PFSK-1 (cell line): ENCODE results near the gene SEPTIN6.

Experiments
- FOXP2 ChIP-seq: optimal IDR thresholded peaks from 2 replicates; pipeline ENCODE3; 2011; ENCODE audit warnings: borderline replicate concordance, control low read depth, inconsistent platforms; ENCODE audit not compliant: insufficient read depth; ENCODE audit errors: extremely low read length, extremely low read depth
- POLR2AphosphoS5 ChIP-seq: IDR thresholded peaks from 2 replicates; pipeline ENCODE4 v1.6.1; 2012; ENCODE audit warnings: low read depth, mild to moderate bottlenecking, control low read depth, low read length, moderate library complexity
- SIN3A ChIP-seq: IDR thresholded peaks from 2 replicates; pipeline ENCODE4 v1.6.1; 2012; ENCODE audit warnings: mild to moderate bottlenecking, low read length, moderate library complexity, borderline replicate concordance; ENCODE audit not compliant: insufficient read depth
- TAF1 ChIP-seq: IDR thresholded peaks from 2 replicates; pipeline ENCODE4 v1.6.1; 2012; ENCODE audit warnings: low read length, control low read depth, borderline replicate concordance; ENCODE audit not compliant: insufficient read depth
- TF ChIP-seq, protein P1 (sequence below), 2 experiments: IDR thresholded peaks; 2 replicates each; pipeline versions ENCODE4 v1.6.1 to v1.8.0; 2011 to 2012; ENCODE audit warnings: low read depth in 2 of 2, low read length in 2 of 2, control low read depth in 1 of 2, inconsistent platforms in 1 of 2, mild to moderate bottlenecking in 1 of 2, moderate library complexity in 1 of 2; ENCODE audit not compliant: insufficient read depth in 1 of 2

SEPTIN6 gene

DNA sequence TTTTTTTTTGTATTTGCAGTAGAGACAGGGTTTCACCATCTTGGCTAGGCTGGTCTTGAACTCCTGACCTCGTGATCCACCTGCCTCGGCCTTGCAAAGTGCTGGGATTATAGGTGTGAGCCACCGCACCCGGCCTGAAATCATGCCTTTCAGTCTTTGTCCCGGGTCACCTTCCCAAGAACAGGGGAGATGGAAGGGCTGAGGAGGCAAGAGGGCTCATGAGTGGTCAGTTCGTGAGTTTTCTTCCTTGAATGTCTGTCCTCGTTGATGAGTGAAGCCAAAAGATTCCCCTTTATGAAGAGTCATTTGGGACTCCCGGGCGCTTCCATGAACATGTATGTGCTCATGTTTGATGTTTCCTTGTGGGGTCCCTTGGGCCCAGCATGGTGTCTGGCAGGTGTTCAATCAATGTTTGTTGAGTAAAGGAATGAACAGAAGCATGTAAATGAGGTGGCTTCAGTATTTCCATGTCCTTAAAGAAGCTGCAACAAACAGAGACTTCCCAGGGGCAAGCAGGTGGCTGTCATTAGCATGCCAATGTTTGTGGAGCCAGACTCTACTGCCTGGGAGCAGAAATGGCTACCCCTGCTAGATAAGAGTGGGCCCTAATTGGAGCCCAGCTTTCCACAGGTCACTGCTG is 3.4 kb upstream of the SEPTIN6 start:
- TF ChIP-seq, protein P1, sequence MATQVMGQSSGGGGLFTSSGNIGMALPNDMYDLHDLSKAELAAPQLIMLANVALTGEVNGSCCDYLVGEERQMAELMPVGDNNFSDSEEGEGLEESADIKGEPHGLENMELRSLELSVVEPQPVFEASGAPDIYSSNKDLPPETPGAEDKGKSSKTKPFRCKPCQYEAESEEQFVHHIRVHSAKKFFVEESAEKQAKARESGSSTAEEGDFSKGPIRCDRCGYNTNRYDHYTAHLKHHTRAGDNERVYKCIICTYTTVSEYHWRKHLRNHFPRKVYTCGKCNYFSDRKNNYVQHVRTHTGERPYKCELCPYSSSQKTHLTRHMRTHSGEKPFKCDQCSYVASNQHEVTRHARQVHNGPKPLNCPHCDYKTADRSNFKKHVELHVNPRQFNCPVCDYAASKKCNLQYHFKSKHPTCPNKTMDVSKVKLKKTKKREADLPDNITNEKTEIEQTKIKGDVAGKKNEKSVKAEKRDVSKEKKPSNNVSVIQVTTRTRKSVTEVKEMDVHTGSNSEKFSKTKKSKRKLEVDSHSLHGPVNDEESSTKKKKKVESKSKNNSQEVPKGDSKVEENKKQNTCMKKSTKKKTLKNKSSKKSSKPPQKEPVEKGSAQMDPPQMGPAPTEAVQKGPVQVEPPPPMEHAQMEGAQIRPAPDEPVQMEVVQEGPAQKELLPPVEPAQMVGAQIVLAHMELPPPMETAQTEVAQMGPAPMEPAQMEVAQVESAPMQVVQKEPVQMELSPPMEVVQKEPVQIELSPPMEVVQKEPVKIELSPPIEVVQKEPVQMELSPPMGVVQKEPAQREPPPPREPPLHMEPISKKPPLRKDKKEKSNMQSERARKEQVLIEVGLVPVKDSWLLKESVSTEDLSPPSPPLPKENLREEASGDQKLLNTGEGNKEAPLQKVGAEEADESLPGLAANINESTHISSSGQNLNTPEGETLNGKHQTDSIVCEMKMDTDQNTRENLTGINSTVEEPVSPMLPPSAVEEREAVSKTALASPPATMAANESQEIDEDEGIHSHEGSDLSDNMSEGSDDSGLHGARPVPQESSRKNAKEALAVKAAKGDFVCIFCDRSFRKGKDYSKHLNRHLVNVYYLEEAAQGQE (IDR thresholded peaks at IDR 0.05; ENCODE audit: insufficient read depth in 1 of 2, low read depth in 2 of 2, low read length in 2 of 2) = no peak
- TF ChIP-seq FOXP2 = no peak
- no peak for TF ChIP-seq POLR2AphosphoS5
- TF ChIP-seq SIN3A = no peak
- no peak for TF ChIP-seq TAF1

DNA sequence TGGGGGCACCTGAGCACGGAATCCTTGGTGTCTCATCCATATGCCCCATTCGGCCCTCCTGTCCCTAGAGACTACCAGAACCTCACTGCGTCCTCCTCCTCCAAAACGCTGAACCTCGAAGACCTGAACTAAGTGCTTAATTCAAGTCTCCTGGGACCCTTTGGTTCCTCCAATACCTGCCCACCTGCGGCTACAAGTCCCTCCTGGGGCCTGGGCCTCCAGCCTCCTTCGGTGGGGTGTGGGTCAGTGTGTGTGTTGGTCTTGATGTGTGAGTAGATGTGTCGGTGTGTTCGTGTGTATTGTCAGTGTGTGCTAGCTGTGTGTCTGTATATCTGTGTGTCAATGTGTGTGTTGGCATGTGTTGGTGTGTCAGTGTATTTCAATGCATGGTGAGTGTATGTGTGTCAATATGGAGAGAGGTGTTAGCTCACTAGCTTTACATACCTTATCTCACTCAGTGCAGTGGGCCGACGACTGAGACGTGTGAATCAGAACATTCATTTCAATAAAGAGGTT is 2.6 kb upstream of the SEPTIN6 start:
- TF ChIP-seq, protein P1 (IDR thresholded peaks at IDR 0.05; ENCODE audit: insufficient read depth in 1 of 2, low read depth in 2 of 2, low read length in 2 of 2) = no peak
- no peak for TF ChIP-seq FOXP2
- TF ChIP-seq TAF1 = no peak
- no peak for TF ChIP-seq POLR2AphosphoS5
- no peak for TF ChIP-seq SIN3A

DNA sequence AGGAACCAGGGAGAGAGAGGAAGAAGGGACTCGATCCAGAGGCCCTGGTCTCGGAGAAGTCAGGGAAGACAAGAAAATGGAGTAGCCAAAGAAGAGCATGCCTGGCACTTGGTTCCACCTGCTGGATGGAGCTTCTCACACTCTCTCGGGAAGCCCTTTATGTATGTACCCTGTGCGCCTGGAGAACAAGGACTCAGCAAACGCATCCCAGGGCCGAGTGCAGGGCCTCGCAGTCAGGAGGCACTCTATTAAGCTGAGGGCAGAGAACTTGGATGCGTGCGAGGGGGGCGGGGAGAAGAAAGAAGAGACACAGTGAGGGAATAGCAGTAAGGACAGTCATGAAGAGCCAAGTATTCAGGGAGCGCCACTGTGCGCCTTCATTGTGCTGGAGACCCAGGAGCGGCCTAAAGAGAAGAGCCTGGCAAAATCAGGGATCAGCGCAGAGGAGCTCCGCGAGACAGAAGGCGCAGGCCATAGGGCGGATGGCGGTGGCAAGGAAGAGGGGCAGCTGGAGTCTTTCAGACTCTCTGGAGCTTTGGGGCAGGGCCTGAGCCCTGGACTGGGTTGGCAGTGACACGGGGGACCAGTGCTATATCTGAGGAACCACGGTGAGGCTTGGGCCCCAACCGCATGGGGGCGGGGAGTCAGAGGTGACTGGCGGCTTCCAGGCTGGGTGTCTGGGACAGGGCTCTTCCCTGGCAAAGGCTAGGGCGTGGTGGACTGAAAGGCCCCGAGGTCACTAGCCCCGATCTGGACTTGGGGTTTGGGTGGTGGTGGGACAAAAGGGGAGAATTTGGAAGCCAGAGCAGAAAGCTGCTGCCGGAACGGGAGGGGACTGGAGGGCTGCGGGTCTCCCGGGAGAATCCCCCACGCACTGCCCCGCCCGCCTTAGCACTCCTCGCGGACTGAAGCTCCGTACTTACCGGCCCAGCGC is 1.9 kb upstream of the SEPTIN6 start:
- TF ChIP-seq, protein P1 (IDR thresholded peaks at IDR 0.05; ENCODE audit: insufficient read depth in 1 of 2, low read depth in 2 of 2, low read length in 2 of 2) = no peak
- TF ChIP-seq SIN3A = no peak
- TF ChIP-seq FOXP2 = no peak
- TF ChIP-seq TAF1 = no peak
- no peak for TF ChIP-seq POLR2AphosphoS5

DNA sequence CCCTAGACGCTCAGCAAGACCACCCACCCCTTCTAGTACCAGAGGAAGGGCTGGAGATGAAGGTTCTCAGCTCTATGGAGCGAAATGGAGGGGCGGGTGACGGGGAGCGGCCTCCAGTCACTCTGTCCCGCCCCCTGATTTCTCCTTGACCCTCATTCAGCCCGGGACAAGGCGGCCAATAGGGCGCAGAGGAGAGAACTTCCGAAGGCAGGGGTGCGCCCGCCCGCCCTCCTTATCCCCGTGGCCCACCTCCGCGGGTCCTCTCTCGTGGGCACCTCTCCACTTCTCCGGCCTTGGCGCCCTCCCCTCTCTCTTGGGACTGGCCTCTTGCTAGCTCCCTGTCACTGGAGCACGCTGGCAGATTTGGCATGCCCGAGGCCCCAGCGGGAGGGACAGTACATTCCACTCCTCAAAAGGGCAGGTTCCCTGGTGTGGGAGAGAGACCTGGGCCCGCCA is 1.1 kb upstream of the SEPTIN6 start:
- TF ChIP-seq, protein P1 (IDR thresholded peaks at IDR 0.05; ENCODE audit: insufficient read depth in 1 of 2, low read depth in 2 of 2, low read length in 2 of 2) = no peak
- no peak for TF ChIP-seq SIN3A
- no peak for TF ChIP-seq POLR2AphosphoS5
